ENCODE results near the gene GLYR1.

DNA sequence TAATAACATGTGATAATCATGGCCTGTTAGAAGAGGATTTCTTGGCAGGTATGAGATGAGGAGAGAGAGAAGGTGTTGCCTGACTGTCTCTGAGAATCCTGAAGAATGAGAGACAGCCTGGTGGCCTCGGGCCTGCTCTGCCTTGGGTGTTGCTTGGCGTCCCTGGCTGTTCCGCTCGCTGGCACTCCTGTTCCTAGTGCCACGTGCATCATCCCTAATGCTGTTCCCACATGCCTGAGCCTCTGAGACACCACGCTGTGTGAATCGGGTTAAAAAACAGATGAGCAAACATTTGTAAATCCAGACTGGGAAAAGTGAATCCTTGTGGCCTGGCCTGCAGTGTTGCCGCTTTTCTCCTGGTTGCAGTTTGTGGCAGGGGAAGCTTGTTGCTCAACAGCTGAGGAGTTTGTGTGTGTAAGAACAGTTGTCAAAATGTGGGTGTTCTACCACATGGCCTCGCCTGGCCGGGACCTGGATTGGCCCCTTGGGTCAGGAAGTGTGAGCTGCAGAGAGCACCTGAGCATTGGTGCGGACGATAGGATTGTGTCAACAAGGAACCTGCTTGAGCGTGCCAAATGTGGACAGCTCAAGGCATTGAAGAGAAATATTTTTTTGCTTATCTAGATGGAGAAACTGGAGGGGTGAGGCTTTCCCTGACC lies 22.2 kb upstream of the GLYR1 start:
- TF ChIP-seq POLR2A (IDR thresholded peaks at IDR 0.05), result no peak
- TF ChIP-seq, protein P1, sequence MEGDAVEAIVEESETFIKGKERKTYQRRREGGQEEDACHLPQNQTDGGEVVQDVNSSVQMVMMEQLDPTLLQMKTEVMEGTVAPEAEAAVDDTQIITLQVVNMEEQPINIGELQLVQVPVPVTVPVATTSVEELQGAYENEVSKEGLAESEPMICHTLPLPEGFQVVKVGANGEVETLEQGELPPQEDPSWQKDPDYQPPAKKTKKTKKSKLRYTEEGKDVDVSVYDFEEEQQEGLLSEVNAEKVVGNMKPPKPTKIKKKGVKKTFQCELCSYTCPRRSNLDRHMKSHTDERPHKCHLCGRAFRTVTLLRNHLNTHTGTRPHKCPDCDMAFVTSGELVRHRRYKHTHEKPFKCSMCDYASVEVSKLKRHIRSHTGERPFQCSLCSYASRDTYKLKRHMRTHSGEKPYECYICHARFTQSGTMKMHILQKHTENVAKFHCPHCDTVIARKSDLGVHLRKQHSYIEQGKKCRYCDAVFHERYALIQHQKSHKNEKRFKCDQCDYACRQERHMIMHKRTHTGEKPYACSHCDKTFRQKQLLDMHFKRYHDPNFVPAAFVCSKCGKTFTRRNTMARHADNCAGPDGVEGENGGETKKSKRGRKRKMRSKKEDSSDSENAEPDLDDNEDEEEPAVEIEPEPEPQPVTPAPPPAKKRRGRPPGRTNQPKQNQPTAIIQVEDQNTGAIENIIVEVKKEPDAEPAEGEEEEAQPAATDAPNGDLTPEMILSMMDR (IDR thresholded peaks at IDR 0.05), result no peak
